Keratinocyte (primary cell): ENCODE data around the gene ARL15. TPM values are rescaled to one million over a fixed set of nuclear protein-coding genes. Genes with fewer than 3 reads are reported as not detected.

ENCODE experiments used
- DNase-seq: peaks from one replicate; pipeline ENCODE4 v3.0.0-alpha.2; 2011; ENCODE audit warnings: low read depth, missing footprints, low spot score
- FAIRE-seq: peaks from 2 replicates; lab custom pipeline; 2011; peaks lifted over from hg19 to GRCh38; lab: Jason Lieb, UNC
- H2AFZ ChIP-seq: 2 replicates; pipeline ENCODE4 v1.6.0; 2012; ENCODE audit warnings: low read length, control low read depth, inconsistent platforms; ENCODE audit not compliant: control insufficient read depth
- H3K27ac ChIP-seq: 2 replicates; pipeline ENCODE4 v1.5.1; 2011; ENCODE audit warnings: low read length; ENCODE audit not compliant: control insufficient read depth, insufficient read depth
- H3K27me3 ChIP-seq: 3 replicates; pipeline ENCODE4 v1.6.0; 2011; ENCODE audit warnings: low read length; ENCODE audit not compliant: control insufficient read depth, insufficient read depth; ENCODE audit errors: extremely low read depth
- H3K36me3 ChIP-seq, 2 experiments: 2 replicates in 1 of 2; 3 replicates in 1 of 2; pipeline ENCODE4 v1.5.1; 2011; ENCODE audit warnings: low read length in 2 of 2, mild to moderate bottlenecking in 1 of 2; ENCODE audit not compliant: control insufficient read depth in 2 of 2, insufficient read depth in 2 of 2; ENCODE audit errors: extremely low read depth in 1 of 2
- H3K4me1 ChIP-seq: 3 replicates; pipeline ENCODE4 v1.5.1; 2011; ENCODE audit warnings: low read length; ENCODE audit not compliant: control insufficient read depth, insufficient read depth; ENCODE audit errors: extremely low read depth
- H3K4me2 ChIP-seq: 3 replicates; pipeline ENCODE4 v1.6.0; 2011; ENCODE audit warnings: low read depth, low read length; ENCODE audit not compliant: control insufficient read depth, insufficient read depth; ENCODE audit errors: extremely low read depth
- H3K4me3 ChIP-seq, 3 experiments: fragments of 200-600 bp in 1 of 3; sonication (generic) in 1 of 3; 2 replicates in 2 of 3; 3 replicates in 1 of 3; pipeline ENCODE4 v1.5.1; 2011 to 2016; ENCODE audit warnings: low read length in 3 of 3, mild to moderate bottlenecking in 3 of 3, control low read depth in 2 of 3, inconsistent platforms in 1 of 3, low read depth in 1 of 3, mixed read lengths in 1 of 3, mixed run types in 1 of 3, moderate library complexity in 1 of 3; ENCODE audit not compliant: control insufficient read depth in 2 of 3, insufficient read depth in 2 of 3; ENCODE audit errors: extremely low read depth in 1 of 3
- H3K79me2 ChIP-seq: 2 replicates; pipeline ENCODE4 v1.6.0; 2012; ENCODE audit warnings: low read length; ENCODE audit not compliant: control insufficient read depth, insufficient read depth
- H3K9ac ChIP-seq: 3 replicates; pipeline ENCODE4 v1.6.0; 2011; ENCODE audit warnings: low read length; ENCODE audit not compliant: control insufficient read depth, insufficient read depth; ENCODE audit errors: extremely low read depth
- H3K9me1 ChIP-seq: 3 replicates; pipeline ENCODE4 v1.6.0; 2011; ENCODE audit warnings: low read length; ENCODE audit not compliant: control insufficient read depth, insufficient read depth; ENCODE audit errors: extremely low read depth
- H3K9me3 ChIP-seq: 2 replicates; pipeline ENCODE4 v1.5.1; 2012; ENCODE audit warnings: low read depth, low read length; ENCODE audit not compliant: control insufficient read depth
- H4K20me1 ChIP-seq: 3 replicates; pipeline ENCODE4 v1.6.0; 2011; ENCODE audit warnings: low read length; ENCODE audit not compliant: control insufficient read depth, insufficient read depth; ENCODE audit errors: extremely low read depth
- CTCF ChIP-seq, 3 experiments: IDR thresholded peaks in 1 of 3; conservative IDR thresholded peaks in 1 of 3; optimal IDR thresholded peaks in 1 of 3; 2 replicates in 2 of 3; 3 replicates in 1 of 3; pipeline versions ENCODE3 to v1.5.1; 2011; ENCODE audit warnings: low read length in 3 of 3, mild to moderate bottlenecking in 3 of 3, moderate library complexity in 2 of 3, control low read depth in 1 of 3, inconsistent platforms in 1 of 3; ENCODE audit not compliant: insufficient read depth in 2 of 3; ENCODE audit errors: extremely low read depth in 1 of 3
- EZH2 ChIP-seq: IDR thresholded peaks from one replicate; pipeline ENCODE4 v1.6.1; 2012; ENCODE audit warnings: inconsistent platforms, mild to moderate bottlenecking, low read length, moderate library complexity
- dilution Hi-C: fragments of 300-500 bp; cut with MboI; formaldehyde crosslinking; loops from one replicate; pipeline ENCODE4 v1.7.0; 2020; ENCODE audit warnings: low sequenced_read_pairs; ENCODE audit not compliant: extremely low pct_ligation_motif_present
- polyA plus RNA-seq, 5 experiments: library from polyadenylated mRNA; depleted of rRNA in 3 of 5; stranded (reverse) in 3 of 5; stranded (forward) in 1 of 5; unstranded in 1 of 5; fragments of >200 nt; gene quantifications; 1 replicate in 1 of 5; 2 replicates in 3 of 5; 3 replicates in 1 of 5; pipeline versions ENCODE4 v1.2.1 to v1.2.3, GENCODE V29; 2011 to 2012; ENCODE audit warnings: missing spikeins in 2 of 5, low read depth in 1 of 5, low replicate concordance in 1 of 5

The ARL15 gene
- polyA plus RNA-seq, 1 donor (not counting 4 experiments of a cell fraction or from before 2014, with no cell fraction given): 19.7 TPM

- Histone ChIP-seq H3K27me3 (no peaks in the 10 kb centered on the region), H3K36me3 (no peaks in the 10 kb centered on the region), H4K20me1 (no peaks in the 10 kb centered on the region), H3K4me1 (peaks cover 15% of the 10 kb centered on the region), H3K9ac (no peak overlapping the region), H3K9me3 (no peaks in the 10 kb centered on the region), H3K4me2 (peak overlapping the region; percentile 57), H3K79me2 (no peaks in the 10 kb centered on the region), H3K9me1 (no peaks in the 10 kb centered on the region), H3K4me3 (no peak overlapping the region), H3K27ac (no peak overlapping the region), H2AFZ (no peak overlapping the region)
- FAIRE-seq: no peak
- DNase-seq: no peak
- dilution Hi-C loops: no loop called here
- TF ChIP-seq EZH2 (no peak), CTCF (optimal IDR thresholded peaks at IDR 0.05 in 1 of 3, IDR thresholded peaks at IDR 0.05 in 1 of 3, conservative IDR thresholded peaks at IDR 0.05 in 1 of 3; ENCODE audit: extremely low read depth in 1 of 3, insufficient read depth in 2 of 3, low read length in 3 of 3) (no peak)
Measured at GRCh38 chr5:54021431-54022164, 288.8 kb downstream of the ARL15 start.

GRCh38 chr5:54018438-54018837 lies 291.9 kb downstream of the ARL15 start:
- no peak overlapping the region for H3K4me3 ChIP-seq
- peaks cover 12% of the 10 kb centered on the region for H3K4me1 ChIP-seq
- no peaks in the 10 kb centered on the region for H3K9me1 ChIP-seq
- H3K79me2 ChIP-seq: no peaks in the 10 kb centered on the region
- no peak for FAIRE-seq
- H3K4me2 ChIP-seq: no peak overlapping the region
- H3K27me3 ChIP-seq: no peaks in the 10 kb centered on the region
- no peak overlapping the region for H3K27ac ChIP-seq
- no peaks in the 10 kb centered on the region for H4K20me1 ChIP-seq
- no peak overlapping the region for H3K9ac ChIP-seq
- H3K36me3 ChIP-seq: no peaks in the 10 kb centered on the region
- no peak overlapping the region for H2AFZ ChIP-seq
- no peak for DNase-seq
- TF ChIP-seq CTCF (optimal IDR thresholded peaks at IDR 0.05 in 1 of 3, IDR thresholded peaks at IDR 0.05 in 1 of 3, conservative IDR thresholded peaks at IDR 0.05 in 1 of 3; ENCODE audit: extremely low read depth in 1 of 3, insufficient read depth in 2 of 3, low read length in 3 of 3) (no peak), EZH2 (no peak)
- dilution Hi-C loops: no loop called here
- no peaks in the 10 kb centered on the region for H3K9me3 ChIP-seq
